Effector CD4-positive, alpha-beta T cell (primary cell): ENCODE results near the gene PDE4C.
"Not testable (repeated sequence)": the region's sequence is repeated elsewhere in the genome, so short reads cannot be mapped to it uniquely, and the experiment has no call there.

Experiments used
- DNase-seq: peaks from one replicate; pipeline ENCODE4 v3.0.0-alpha.2; 2020

Gene PDE4C

GRCh38 chr19:18221815-18222725 is 4.2 kb downstream of the PDE4C start:
- no peak for DNase-seq

GRCh38 chr19:18220632-18221275 is 5.5 kb downstream of the PDE4C start:
- DNase-seq, result no peak

GRCh38 chr19:18219911-18220631 is 6.2 kb downstream of the PDE4C start:
- DNase-seq, result no peak

GRCh38 chr19:18218600-18218999 is 7.6 kb downstream of the PDE4C start:
- no peak for DNase-seq

- no peak for DNase-seq
Observed at GRCh38 chr19:18218159-18218558, 8.1 kb downstream of the PDE4C start.

GRCh38 chr19:18216789-18217188 is 9.4 kb downstream of the PDE4C start:
- no peak for DNase-seq

- DNase-seq, result no peak
Observed at GRCh38 chr19:18214779-18215433, 11.3 kb downstream of the PDE4C start.

- no peak for DNase-seq
Observed at GRCh38 chr19:18211683-18212082, 14.6 kb downstream of the PDE4C start.

GRCh38 chr19:18209912-18210311 is 16.3 kb downstream of the PDE4C start:
- not testable (repeated sequence) for DNase-seq

- peak; percentile 49 for DNase-seq
Observed at GRCh38 chr19:18208098-18208951, 17.9 kb downstream of the PDE4C start.

GRCh38 chr19:18206018-18206417 is 20.2 kb downstream of the PDE4C start:
- no peak for DNase-seq

GRCh38 chr19:18205200-18205892 is 20.9 kb downstream of the PDE4C start:
- peak; percentile 30 for DNase-seq

GRCh38 chr19:18204394-18205199 is 21.6 kb downstream of the PDE4C start:
- no peak for DNase-seq

GRCh38 chr19:18203863-18204393 is 22.3 kb downstream of the PDE4C start, which contains the start of gene RAB3A:
Gene RAB3A (minus strand): TSS chr19:18204042. CDS start chr19:18202740, 1,302 bp downstream.
- peak; percentile 99 for DNase-seq

- DNase-seq, result no peak
Observed at GRCh38 chr19:18203408-18203862, 22.8 kb downstream of the PDE4C start.

- no peak for DNase-seq
Observed at GRCh38 chr19:18202778-18203407, 23.3 kb downstream of the PDE4C start.

GRCh38 chr19:18202397-18202777 is 23.9 kb downstream of the PDE4C start:
- no peak for DNase-seq

- DNase-seq, result no peak
Observed at GRCh38 chr19:18198374-18198773, 27.9 kb downstream of the PDE4C start.

- DNase-seq, result no peak
Observed at GRCh38 chr19:18197941-18198340, 28.3 kb downstream of the PDE4C start.
